HT1080 (cell line): ENCODE measurements around the gene FAM118A. TPM values are rescaled to one million over a fixed set of nuclear protein-coding genes. Genes with fewer than 3 reads are reported as not detected.
A peak's percentile ranks its signal among the peaks of the same experiment; 100 is the strongest.
"Not testable (repeated sequence)": the region's sequence is repeated elsewhere in the genome, so short reads cannot be mapped to it uniquely, and the experiment has no call there.

ENCODE experiments used
- DNase-seq: peaks from one replicate; pipeline ENCODE4 v3.0.0-alpha.2; 2015; ENCODE audit warnings: low read depth
- polyA plus RNA-seq, 2 experiments: library from polyadenylated mRNA; depleted of rRNA; stranded (reverse); fragments of >200 nt; gene quantifications; 2 replicates each; pipeline ENCODE4 v1.2.3, GENCODE V29; 2015
- total RNA-seq: library from RNA; depleted of rRNA; stranded (reverse); fragments of >200 nt; shearing (Covaris generic); gene quantifications from 2 replicates; pipeline ENCODE4 v1.2.3, GENCODE V29; 2014; rRNA removed

Gene FAM118A
- total RNA-seq, result 19.2 and 20.0 TPM in 2 replicates
- polyA plus RNA-seq (2015; cell fraction: cytosol; rRNA removed), result 10.9 TPM in 2 replicates
- 160 and 218 TPM in 2 replicates for polyA plus RNA-seq (2015; cell fraction: nucleus; rRNA removed)

DNA sequence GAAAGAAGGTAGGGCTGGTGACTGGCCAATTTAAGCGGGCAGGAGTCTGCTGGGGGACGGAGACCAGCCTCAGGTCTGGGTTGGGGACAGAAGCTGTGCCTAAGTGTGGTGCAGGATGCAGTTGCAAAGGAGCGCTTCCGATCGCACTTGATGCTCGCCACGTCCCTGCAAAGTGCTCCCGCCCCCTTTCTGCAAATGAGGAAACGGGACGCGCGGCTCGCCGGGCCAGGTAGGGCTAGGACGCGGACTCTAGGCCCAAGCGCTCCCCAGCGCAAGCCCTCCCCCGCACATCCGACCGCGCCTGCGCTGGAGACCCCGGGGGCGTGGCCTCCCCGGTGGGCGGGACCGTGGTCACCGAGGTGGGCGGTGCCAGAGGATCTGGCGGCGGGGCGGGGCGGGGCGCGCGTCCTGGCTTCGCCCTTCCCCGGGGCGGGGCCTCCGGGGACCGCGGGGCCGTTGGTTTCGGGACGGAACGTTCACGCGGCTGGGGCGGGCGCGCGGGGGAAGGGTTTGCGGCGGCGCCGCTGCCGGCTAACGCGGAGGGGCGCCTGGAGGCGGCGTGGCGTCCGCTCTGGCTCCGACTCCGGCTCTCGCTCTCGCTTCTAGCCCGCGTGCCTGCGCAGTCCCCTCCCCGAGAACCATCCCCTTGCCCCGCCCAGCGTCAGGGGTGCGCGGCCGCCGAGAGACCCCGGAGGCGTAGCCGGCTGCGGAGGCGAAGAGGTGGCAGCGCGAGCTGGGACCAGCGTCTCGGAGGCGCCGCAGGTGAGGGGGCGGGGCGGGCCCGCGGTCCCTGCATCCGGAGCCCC is at the start of gene FAM118A:
TSS of gene FAM118A (plus strand) at position 513 of the 806 bp plus-strand sequence. CDS start 12,446 bp downstream, outside the sequence.
- DNase-seq, result peak; percentile 77

GRCh38 chr22:45260395-45260759 is 49.4 kb upstream of the FAM118A start:
- not testable (repeated sequence) for DNase-seq

DNA sequence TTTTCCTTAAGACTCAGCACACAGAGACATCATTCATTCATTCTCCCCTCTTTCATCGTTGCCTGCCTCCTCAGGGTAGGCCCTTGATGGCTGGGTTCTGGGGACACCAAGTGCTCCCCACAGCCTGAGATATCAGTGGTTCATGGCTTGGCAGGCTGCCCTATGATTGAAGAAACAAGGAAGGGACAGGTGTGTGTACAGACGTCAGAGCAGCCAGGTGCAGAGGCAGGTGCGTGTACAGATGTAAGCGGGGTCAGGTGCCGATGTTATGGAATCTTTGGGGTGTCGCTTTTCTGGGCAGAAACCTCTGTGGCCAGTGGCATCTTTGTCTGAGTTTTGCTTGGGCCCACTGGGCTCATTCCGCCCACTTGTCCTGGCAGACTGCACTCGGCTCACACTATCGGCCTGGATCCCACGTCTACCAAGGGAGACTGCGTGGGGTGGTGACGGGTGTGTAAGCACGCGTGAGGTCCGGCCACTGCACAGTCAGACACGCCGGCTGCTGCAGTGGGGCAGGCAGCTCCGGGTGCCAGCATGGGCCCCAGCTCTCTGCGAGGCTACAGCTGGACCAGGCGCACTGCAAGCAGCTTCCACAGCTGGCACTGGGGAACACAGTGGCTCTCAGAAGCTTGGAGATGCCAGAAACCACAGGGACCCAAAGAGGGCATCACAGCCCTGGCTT is 48.2 kb upstream of the FAM118A start:
- DNase-seq, result no peak

DNA sequence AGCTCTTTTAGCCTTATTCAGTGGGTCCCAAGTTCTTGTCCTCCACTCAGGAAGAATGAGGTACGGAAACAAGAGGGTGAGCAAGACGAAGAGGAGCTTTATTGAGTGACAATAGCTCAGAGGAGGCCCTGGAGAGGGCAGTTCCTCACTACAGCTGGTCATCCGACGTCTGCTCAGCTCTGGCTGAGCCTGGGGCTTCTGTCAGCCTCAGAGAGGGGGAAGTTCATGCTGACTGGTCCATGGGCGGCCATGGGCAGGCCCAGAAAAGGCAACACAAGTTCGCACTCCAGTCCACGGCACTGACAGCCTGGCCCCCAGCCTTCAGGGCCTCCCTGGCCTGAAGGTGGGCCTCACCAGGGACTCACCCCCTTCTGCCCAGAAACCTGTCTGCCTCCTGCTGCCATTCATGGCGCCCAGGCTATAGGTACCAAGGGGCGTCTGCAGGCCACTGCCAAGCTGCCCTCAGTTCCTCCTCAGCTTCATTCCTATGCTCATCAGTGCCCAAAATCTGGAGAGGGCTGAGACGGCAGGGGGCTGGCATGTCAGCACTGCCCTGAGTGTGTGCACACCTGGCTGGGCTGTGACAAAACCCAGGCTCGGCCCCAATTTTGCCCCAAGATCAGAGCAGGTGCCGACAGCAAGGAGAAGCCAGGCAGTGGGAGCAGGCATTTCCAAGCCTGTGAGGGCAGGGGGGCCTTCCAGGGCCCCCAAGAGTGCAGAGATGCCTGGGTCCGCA is 47.4 kb upstream of the FAM118A start:
- no peak for DNase-seq

DNA sequence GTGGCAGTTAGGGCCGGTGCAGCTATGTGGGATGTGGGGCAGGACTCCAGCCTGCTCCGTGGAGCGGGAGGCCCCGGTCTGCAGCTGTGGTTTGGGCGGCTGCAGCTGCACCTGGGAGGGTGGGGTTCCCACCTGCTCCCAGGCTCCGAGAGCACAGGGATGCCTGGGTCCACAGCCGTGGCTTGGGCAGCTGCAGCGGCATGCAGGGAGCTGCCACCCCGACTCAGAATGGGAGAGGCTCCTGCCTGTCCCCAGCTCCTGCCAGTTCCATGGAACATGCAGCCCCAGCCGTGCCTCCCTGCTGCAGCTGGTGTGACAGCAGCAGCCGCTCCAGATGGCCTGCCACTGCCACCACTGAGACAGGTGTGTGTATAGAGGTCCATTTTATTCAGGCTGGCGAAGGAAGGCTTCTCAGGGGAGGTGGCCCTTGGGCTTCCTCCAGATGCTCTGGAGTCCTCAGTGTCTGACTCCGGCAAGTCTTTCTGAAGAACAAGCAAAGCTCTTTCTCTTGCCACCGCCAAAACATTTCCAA is 46.7 kb upstream of the FAM118A start:
- DNase-seq, result no peak

- DNase-seq, result peak; percentile 81
These were observed 46.1 kb upstream of the FAM118A start for GRCh38 chr22:45263463-45264269.

- DNase-seq, result no peak
These were observed 44.2 kb upstream of the FAM118A start for GRCh38 chr22:45265535-45265934.

DNA sequence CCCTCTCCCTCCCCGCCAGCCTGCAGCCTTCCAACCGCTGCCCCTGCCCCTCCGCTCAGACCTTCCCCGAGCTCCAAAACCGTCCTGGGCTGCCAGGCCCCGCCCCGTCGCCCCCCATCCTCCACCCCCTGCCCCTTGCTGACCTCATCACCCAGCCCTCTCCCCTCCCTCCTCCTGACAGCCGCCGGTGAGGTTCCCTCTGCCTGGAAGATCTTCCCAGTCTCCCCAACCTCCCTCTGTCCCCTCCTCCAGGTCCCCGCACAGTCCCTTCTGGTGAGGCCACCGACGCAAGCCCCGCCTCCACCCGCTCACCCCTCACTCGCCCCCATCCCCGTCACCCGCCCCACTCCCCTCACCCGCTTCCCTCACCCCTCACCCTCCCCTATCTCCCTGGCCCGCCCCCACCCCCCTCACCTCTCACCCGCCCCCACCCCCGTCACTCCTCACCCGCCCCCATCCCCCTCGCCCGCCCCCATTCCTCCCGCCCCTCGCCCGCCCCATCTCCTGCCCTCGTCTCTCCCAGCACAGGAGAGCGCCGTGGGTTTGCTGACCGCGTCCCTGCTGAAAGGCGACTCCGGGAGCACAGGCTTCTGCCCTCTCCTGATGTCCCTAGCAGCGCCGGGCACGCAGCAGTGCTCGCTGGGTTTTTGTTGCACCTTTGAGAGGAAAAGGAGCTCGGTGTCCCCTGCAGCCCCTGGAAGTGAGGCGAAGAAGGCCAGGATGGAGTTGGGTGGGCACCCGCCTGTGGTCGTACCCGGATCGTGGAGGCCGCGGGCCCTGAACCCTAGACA is 41.4 kb upstream of the FAM118A start:
- DNase-seq, result no peak

DNA sequence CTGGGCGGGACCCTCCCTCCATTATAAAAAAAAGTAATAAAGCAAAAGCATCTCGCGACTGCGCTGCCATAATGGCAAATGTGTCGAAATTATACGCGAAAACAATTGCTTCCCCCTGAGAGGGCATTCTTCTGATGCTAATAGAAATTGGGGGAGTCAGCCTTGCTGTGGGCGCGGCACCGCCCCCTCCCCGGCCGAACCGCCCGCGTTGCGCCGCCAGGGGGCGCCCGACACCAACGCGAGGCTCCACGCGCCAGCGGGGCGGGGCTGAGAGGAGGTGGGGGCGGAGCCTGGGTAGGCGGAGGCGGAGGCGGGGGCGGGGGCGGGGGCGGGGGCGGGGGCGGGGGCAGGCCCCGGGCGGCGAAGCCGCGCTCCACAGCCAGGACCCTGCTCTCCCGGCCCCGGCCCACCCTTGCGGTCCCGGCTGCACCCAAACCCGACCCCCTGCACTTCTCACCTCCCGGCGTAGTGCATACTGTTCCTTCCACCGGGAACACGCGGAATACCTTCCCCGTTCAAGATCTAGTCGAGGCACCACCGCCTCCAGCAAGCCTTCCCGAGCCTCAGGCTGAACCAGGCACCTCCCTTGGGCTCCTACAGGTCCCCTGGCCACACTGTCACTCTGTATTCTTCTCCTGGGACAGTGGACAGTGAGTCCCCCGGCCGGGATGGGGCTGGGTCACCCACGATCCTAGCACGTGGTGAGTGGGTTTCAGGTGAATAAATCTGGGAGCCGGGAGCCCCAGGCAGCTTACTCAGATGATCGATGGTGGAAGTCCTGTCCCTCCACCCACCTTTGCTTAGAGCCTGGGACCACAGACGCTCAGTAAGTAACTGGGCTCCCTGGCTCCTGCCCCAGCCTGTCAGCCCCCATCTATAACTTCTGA is 40.5 kb upstream of the FAM118A start:
- peak; percentile 50 for DNase-seq

GRCh38 chr22:45270095-45271020 is 39.4 kb upstream of the FAM118A start:
- DNase-seq, result no peak

- no peak for DNase-seq
These were observed 38.0 kb upstream of the FAM118A start for GRCh38 chr22:45271667-45272201.

DNA sequence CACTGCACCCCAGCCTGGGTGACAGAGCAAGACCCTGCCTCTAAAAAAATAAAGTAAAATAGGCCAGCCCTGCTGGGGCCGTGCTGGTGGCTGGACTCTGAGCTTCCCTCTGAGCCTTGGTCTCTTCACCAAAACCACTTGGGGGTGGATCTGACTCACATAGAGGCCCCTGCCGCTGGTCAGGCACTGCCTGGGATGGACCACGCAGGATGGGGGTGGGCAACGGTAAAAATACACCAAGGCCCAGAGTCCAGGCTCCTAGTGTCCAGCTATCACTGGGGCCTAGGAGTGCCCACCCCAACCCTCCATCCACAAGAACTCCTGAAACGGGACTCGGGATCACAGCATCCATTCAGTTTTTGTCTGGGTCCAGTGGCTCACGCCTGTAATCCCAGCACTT is 37.2 kb upstream of the FAM118A start:
- DNase-seq, result no peak

DNA sequence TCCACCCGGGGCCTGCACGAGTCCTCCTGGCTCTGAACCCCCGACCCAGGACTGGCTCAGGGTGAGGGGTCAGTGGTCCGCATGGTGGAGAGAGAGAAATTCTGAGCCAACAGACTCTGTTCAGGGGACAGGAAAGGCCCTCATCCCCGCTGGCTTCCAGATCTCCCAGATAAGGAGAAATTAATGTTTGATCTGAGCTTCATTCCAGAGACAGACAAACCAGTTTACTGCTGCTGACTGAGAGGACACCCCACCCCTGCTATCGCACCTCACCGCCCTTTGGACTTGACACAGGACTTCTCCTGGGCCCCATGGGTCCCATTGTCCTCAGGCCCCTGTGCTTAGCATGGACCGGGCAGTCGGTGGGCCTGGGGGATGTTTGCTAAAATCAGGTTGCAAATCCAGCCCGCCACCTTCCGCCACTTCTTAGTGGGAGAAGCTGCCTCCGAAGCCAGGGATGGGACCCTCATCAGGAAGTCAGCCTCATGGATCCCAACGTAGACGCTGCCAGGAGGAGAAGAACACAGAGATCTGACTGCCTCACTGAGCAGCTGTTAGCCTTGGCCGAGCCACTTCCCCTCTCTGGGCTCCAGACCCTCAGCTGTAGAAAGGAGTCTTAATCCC is 36.2 kb upstream of the FAM118A start:
- no peak for DNase-seq

DNA sequence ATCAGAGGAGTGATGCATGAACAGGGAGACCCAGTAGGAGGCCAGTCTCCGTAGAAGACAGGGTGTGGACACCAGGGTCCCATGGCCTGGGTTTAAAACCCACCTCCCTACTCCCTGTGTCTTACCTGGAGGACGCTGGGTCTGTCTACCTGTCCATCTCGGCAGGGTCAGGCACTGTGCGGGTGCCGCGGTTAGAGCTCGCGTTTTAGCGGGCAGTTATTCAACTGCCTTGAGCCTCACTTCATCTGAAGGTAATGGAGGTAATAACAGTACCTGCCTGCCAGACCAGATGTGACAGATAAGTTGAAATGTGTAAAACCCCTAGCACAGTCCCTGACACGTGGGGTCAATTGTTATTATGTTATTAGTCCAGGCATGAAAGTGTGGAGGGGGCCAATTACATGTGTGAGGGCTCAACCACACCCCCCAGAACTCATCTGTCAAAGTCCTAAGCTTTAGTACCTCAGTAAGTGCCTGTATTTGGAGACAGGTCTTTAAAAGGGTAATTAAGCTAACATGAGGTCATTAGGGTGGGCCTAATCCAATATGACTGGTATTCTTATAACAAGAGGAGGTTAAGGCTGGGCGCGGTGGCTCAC is 33.1 kb upstream of the FAM118A start:
- DNase-seq, result no peak

- not testable (repeated sequence) for DNase-seq
These were observed 32.0 kb upstream of the FAM118A start for GRCh38 chr22:45277720-45278119.

GRCh38 chr22:45278125-45278524 is 31.6 kb upstream of the FAM118A start:
- DNase-seq, result no peak

DNA sequence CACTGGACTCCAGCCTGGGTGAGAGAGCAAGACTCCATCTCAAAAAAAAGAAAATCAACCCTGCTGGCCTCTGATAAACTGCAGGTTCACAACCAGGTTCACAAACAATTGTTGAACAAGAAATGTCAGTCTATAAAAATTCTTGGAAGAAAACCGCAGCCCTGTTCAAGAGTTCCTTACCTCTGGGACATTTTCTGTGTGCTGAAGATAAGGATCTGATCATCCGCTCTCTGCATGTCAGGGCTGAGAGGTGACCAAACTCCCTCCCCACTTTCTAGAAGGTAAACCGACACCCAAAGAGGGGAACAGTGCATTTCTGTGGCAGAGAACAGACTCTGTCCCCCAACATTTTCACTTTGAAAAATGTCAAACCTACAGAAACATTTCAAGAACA is 29.1 kb upstream of the FAM118A start:
- no peak for DNase-seq
